GF-D8 (cell line): Measurements from ENCODE around the gene CA7.
A peak's percentile ranks its signal among the peaks of the same experiment; 100 is the strongest.
"Not testable (repeated sequence)": the region's sequence is repeated elsewhere in the genome, so short reads cannot be mapped to it uniquely, and the experiment has no call there.

ENCODE experiments used
- DNase-seq: peaks from one replicate; lab custom pipeline; 2025; lab: John Stamatoyannopoulos, UW

Gene CA7

GRCh38 chr16:66846831-66847230, 2.6 kb downstream of the CA7 start:
- DNase-seq: no peak

- DNase-seq: no peak
These were observed 3.4 kb downstream of the CA7 start for GRCh38 chr16:66847533-66848067.

- DNase-seq: no peak
These were observed 4.0 kb downstream of the CA7 start for GRCh38 chr16:66848172-66848571.

- DNase-seq: no peak
These were observed 4.8 kb downstream of the CA7 start for GRCh38 chr16:66849021-66849420.

DNA sequence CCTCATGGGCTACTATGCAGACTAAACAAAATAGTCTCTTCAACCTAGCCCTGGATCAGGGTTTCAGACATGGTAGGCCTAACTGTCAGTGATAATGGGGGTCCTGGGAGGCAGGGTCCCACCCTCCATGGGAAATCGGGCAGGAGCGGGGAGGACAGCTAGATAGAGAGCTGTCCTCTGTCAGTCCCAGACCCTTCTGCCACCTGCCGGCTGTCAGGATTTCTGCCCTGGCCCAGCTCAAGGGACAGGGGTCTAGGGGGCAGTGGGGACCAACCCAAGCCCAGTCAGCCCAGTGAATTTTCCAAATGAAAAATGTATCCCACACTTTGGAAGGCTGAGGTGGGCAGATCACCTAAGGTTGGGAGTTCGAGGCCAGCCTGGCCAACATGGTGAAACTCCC, 5.3 kb downstream of the CA7 start:
- no peak for DNase-seq

- DNase-seq: no peak
These were observed 6.1 kb downstream of the CA7 start for GRCh38 chr16:66850115-66850815.

GRCh38 chr16:66851166-66851964, 7.2 kb downstream of the CA7 start:
- DNase-seq: no peak

DNA sequence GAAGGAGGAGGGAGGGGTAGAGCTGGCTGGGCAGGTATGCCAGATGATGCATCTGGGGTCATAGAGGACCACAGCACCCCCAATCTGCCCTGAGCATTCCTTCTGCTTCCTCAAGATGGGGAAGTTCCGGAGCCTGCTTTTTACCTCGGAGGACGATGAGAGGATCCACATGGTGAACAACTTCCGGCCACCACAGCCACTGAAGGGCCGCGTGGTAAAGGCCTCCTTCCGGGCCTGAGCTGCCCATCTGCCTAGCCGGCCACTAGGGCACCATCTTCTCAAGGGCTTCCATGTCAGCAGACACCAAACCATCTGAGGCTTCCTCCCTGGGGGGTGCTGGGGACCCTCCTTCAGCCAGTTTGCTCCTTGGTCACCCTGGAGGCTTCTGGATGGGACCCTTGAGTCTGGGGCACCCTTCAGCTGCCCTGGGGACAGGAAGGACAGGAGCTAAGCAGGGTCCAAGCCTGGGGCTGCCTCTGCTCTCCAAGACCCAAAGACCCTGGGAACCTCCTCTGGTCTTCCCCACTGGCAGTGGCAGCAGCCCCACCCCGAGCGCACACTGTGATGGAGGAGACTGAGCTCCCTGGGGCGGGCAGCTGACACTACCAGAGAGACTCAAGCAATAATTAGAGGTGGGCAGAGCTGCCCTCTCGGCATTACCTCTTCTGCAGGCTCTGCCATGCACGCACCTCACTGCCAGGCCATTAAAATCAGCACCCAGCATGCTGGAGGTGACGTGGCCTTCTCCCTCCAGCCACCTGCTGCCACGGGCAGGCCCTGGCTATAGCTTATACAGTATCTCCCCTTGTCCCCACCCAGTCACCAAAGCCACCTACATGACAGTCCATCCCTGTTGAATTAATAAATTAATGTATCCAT, 9.3 kb downstream of the CA7 start:
- no peak for DNase-seq

- no peak for DNase-seq
These were observed 12.0 kb downstream of the CA7 start for GRCh38 chr16:66856184-66856730.

DNA sequence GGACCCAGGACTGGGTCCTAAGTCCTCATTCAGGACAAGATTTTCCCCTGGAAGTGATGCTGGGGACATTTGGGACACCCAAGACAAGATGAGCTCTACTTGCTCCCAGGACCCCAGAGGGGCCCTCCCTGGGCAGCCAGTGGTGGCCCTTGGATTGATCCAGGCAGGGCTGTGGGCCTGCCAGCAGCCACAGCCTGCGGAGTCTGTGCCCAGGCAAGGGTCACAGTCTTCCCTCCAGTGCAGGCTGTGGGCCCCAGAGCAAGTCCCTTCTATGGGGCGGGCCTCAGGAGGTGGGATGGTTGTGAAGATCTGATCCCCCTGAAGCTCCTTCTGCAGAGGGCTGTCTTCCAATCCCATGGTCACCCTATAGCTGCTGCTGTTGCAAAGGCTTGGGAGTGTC, 12.6 kb downstream of the CA7 start:
- no peak for DNase-seq

DNA sequence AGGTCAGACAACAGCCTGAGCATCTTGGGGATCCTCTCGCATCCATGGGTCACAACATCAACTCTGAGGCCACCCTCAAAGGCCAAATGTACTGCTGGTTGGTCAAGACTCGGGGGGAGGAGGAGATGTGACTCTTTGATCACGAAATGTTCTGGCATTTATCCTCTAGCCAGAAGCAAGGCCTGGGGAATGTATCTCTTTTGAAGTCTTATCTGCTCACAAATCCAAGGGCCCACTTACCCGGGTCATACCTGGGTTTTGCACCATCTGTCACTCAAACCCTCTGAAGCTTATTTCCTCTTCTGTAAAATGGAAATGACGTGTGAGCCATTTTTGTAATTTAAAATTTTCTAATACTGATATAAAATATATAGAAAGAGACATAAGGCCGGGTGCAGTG, 13.2 kb downstream of the CA7 start:
- no peak for DNase-seq

DNA sequence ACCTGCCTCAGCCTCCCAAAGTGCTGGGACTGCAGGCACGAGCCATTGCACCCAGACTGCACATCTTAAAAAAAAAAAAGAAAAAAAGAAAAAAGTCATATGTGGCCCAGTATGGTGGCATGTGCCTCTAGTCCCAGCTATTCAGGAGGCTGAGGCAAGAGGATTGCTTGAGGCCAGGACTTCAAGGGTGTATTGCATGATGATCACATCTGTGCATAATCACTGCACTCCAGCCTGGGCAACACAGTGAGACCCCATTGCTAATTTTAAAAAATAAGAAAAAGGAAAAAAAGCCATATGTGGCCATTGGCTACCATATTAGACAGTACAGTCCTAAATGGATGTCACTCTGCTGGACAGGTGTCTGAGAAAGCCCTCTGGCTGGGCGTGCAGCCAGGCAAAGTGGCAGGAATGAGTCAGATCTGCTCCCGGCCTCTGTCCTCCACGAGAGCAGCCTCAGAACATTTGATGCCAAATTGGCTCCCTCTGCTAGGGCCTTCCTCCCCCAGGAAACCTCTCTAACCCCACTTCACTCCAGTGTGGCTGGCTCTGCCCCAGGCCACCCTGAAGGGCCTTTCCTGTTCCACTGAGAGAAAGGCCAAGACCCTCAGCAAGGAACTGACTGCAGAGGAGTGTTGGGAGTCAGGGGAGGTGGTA, 14.7 kb downstream of the CA7 start:
- DNase-seq: no peak

DNA sequence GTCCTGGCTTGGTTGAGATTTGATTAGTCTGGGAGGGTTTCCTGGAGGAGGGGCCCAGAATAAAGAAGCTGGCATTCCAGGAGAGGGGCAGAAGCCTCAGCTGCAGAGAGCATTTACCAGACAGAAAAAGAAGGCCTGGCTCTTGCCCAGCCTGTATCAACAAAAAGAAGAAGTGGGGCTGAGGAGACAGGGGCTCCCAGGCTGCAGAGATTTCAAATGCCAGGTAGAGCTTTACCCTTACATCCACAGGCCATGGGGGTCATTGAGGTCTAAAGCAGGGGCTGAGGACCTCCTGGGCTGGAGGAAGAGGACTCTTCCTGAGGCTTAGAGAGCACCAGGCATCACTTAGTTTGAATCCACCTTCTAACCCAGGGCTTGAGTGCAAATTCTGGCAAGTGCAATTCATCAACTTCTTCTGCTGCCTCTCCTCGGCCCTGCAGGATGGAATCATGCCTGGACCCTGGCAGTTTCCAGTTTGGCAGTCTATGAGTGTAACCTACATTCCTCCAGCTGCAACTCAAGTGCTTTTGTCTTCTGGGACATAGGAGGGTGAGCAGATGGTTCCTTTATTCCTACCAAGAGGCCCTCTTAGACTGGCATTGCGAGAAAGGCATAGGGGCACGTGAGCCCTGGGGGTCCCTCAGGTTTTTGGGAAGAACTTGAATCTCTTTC, 15.3 kb downstream of the CA7 start:
- no peak for DNase-seq

DNA sequence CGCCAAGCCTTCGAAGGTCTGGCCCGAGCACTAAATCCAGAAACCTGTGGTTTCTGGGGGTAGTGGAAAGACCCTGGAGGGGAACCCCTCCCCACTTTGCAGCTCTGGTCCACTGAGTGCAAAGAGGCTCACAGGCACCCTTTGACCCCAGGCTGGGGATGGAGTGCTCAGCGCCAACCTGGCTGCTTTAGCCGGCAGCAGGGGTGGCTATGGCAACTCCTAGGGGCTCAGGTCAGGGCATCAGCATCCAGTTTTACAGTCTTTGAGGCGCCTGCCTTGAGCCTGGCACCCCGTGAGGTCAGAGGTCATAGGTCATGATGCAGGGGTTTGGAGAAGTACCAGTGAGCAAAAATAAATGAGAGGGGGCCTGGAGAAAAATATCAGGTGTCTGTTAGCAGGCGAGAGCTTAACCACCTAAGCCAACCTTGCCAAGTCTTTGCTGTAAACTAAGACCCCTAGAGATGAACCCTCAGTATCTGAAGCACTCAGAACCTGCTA, 17.9 kb downstream of the CA7 start:
- no peak for DNase-seq

- DNase-seq: no peak
These were observed 19.5 kb downstream of the CA7 start for GRCh38 chr16:66863707-66864106.

GRCh38 chr16:66869424-66869823, 25.2 kb downstream of the CA7 start:
- no peak for DNase-seq

GRCh38 chr16:66871363-66871762, 27.1 kb downstream of the CA7 start:
- DNase-seq: not testable (repeated sequence)

- DNase-seq: no peak
These were observed 27.6 kb downstream of the CA7 start for GRCh38 chr16:66871840-66872239.

GRCh38 chr16:66872559-66872942, 28.3 kb downstream of the CA7 start:
- peak; percentile 43 for DNase-seq

DNA sequence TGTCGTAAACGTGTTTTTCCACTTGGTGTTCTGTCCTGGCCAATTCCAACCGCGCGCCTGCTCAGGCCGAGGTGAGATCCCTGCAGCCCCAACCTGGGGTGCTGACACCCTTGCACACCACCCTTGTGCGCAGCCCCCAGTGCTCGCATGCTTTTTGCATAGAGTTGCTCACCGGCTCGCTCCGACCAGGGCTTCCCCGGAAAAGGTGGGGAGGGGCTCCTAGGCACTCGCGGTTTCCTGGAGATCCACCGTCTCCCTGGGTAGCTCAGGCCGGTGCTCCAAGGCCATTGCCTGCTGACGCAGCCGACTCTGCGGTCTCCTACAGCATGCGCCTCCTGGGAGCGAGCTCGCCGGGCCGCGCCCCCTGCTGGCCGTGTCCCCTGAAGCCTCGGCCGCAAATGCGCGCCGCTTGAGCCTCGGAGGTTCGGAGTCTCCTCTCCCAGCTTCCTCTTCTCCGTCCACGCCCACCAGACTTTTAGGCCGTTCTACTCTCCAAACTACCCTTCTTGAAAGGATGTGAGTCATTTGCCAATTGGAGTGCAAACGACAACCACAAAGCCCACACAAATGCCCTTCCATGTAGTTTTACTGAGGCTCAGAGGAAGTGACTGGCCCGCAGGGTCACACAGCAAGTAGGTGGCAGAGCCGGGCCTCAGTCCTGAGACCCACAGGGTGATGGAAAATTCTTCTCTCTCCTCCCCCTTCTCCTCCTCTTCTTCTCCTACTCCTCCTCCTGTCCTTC, 28.9 kb downstream of the CA7 start:
- DNase-seq: peak; percentile 99
